ENCODE measurements around the gene MXD4. TPM values are rescaled to one million over a fixed set of nuclear protein-coding genes. Genes with fewer than 3 reads are reported as not detected.
A peak's percentile ranks its signal among the peaks of the same experiment; 100 is the strongest.

Gene MXD4
- total RNA-seq, 6 experiments from 2014 or later, result 56.5 to 81.8 (median 60.3) TPM

GRCh38 chr4:2265113-2266110 lies 3.5 kb upstream of the MXD4 start:
- no peaks in the 10 kb centered on the region for H3K36me3 Mint-ChIP-seq (ENCODE audit: low read depth)
- H3K4me3 Mint-ChIP-seq, result no peak overlapping the region
- peaks cover 2% of the 10 kb centered on the region for H3K27me3 Mint-ChIP-seq (ENCODE audit: insufficient read depth)
- DNase-seq, result no peak
- peak; percentile 28; the same call in 1 of the 2 replicates for TF ChIP-seq CTCF (IDR thresholded peaks at IDR 0.05)
- no peak overlapping the region for H3K27ac Mint-ChIP-seq
- H3K9me3 Mint-ChIP-seq, result no peaks in the 10 kb centered on the region
- peaks cover 9% of the 10 kb centered on the region for H3K4me1 Mint-ChIP-seq (ENCODE audit: low read depth)

GRCh38 chr4:2264481-2265041 lies 2.7 kb upstream of the MXD4 start:
- Mint-ChIP-seq H3K36me3 (ENCODE audit: low read depth) (no peaks in the 10 kb centered on the region), H3K9me3 (no peaks in the 10 kb centered on the region), H3K27me3 (ENCODE audit: insufficient read depth) (no peaks in the 10 kb centered on the region; the same call in 1 of the 2 replicates), H3K27ac (no peak overlapping the region), H3K4me1 (ENCODE audit: low read depth) (peaks cover 12% of the 10 kb centered on the region), H3K4me3 (no peak overlapping the region)
- TF ChIP-seq CTCF (IDR thresholded peaks at IDR 0.05), result no peak
- no peak for DNase-seq

GRCh38 chr4:2263926-2264321 lies 2.0 kb upstream of the MXD4 start:
- H3K4me3 Mint-ChIP-seq, result no peak overlapping the region

GRCh38 chr4:2262944-2263250 lies 988 bp upstream of the MXD4 start:
- TF ChIP-seq CTCF (IDR thresholded peaks at IDR 0.05), result no peak
- no peaks in the 10 kb centered on the region for H3K9me3 Mint-ChIP-seq
- H3K27ac Mint-ChIP-seq, result peak overlapping the region; percentile 56; the same call in 1 of the 2 replicates
- no peak for DNase-seq
- H3K4me3 Mint-ChIP-seq, result peak overlapping the region; percentile 79
- H3K27me3 Mint-ChIP-seq (ENCODE audit: insufficient read depth), result no peaks in the 10 kb centered on the region; the same call in 1 of the 2 replicates
- H3K4me1 Mint-ChIP-seq (ENCODE audit: low read depth), result peaks cover 12% of the 10 kb centered on the region
- no peaks in the 10 kb centered on the region for H3K36me3 Mint-ChIP-seq (ENCODE audit: low read depth)

More at GRCh38 chr4:2263926-2264321, 2.0 kb upstream of the MXD4 start:
- Mint-ChIP-seq H3K36me3 (ENCODE audit: low read depth) (no peaks in the 10 kb centered on the region), H3K27me3 (ENCODE audit: insufficient read depth) (no peaks in the 10 kb centered on the region; the same call in 1 of the 2 replicates), H3K4me1 (ENCODE audit: low read depth) (peaks cover 12% of the 10 kb centered on the region), H3K27ac (no peak overlapping the region), H3K9me3 (no peaks in the 10 kb centered on the region)
- TF ChIP-seq CTCF (IDR thresholded peaks at IDR 0.05), result no peak; the same call in 1 of the 2 replicates
- DNase-seq, result no peak

- H3K4me3 Mint-ChIP-seq, result peak overlapping the region; percentile 79
- H3K9me3 Mint-ChIP-seq, result no peaks in the 10 kb centered on the region
- DNase-seq, result peak; percentile 99
- TF ChIP-seq CTCF (IDR thresholded peaks at IDR 0.05), result no peak
- H3K27ac Mint-ChIP-seq, result peak overlapping the region; percentile 56
- H3K36me3 Mint-ChIP-seq (ENCODE audit: low read depth), result no peaks in the 10 kb centered on the region
- peaks cover 12% of the 10 kb centered on the region for H3K4me1 Mint-ChIP-seq (ENCODE audit: low read depth)
- no peaks in the 10 kb centered on the region; the same call in 1 of the 2 replicates for H3K27me3 Mint-ChIP-seq (ENCODE audit: insufficient read depth)
Measured at GRCh38 chr4:2262145-2262943, 435 bp upstream of the MXD4 start.

Measured in HFFc6 (cell line).